PC-9 (cell line): ENCODE data around the gene CPPED1.

Source experiments
- CTCF ChIP-seq: fragments of 200-600 bp; sonication (generic); conservative IDR thresholded peaks from 2 replicates; pipeline ENCODE4 v1.6.1; 2017; ENCODE audit warnings: mixed run types, antibody characterized with exemption, mild to moderate bottlenecking, moderate library complexity
- EZH2 ChIP-seq: fragments of 200-600 bp; sonication (generic); IDR thresholded peaks from 2 replicates; pipeline ENCODE4 v1.8.0; 2017; ENCODE audit warnings: antibody characterized with exemption, low read depth

GRCh38 chr16:12626411-12626810 is 177.3 kb downstream of the CPPED1 start:
- TF ChIP-seq CTCF (no peak), EZH2 (no peak)
